GM12801 (cell line): ENCODE measurements around the gene SLC6A2.

Experiments
- CTCF ChIP-seq: IDR thresholded peaks from one replicate; pipeline ENCODE4 v1.5.1; 2011; ENCODE audit warnings: control low read depth; ENCODE audit not compliant: insufficient read length; ENCODE audit errors: extremely low read depth

The SLC6A2 gene

DNA sequence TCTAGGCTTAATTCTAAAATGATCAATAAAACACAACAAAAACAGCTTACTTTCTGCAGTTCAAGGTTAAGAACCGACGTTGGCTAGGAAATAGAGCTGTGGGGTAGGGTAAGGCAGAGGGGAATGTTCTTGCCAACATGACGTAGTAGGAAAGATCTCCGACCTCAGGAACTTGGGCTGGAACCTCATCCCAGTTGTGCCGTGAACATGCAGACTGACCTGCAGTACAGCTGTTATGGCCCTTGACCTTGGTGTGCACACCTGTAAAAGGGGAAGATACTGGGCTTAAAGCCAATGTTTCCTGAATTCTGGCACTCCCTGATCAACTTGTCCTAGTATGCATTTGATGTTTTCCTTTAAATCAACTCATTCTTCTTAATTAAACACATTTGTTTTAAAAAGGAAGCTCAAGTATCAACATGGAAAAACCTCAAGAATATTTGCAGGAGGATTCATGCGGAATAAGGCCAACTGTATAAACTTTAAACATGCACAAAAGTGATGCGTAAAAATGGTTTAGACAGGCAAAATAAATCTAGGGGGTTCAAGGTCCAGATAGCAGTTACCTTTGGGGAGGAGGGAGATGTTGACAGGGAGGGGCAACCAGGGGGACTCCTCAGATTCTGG lies 14.2 kb upstream of the SLC6A2 start:
- TF ChIP-seq CTCF, result no peak

GRCh38 chr16:55642611-55643010 lies 13.2 kb upstream of the SLC6A2 start:
- TF ChIP-seq CTCF, result no peak

- no peak for TF ChIP-seq CTCF
These were observed 12.4 kb upstream of the SLC6A2 start for GRCh38 chr16:55643161-55643970.

- TF ChIP-seq CTCF, result no peak
These were observed 9.8 kb upstream of the SLC6A2 start for GRCh38 chr16:55645986-55646385.

DNA sequence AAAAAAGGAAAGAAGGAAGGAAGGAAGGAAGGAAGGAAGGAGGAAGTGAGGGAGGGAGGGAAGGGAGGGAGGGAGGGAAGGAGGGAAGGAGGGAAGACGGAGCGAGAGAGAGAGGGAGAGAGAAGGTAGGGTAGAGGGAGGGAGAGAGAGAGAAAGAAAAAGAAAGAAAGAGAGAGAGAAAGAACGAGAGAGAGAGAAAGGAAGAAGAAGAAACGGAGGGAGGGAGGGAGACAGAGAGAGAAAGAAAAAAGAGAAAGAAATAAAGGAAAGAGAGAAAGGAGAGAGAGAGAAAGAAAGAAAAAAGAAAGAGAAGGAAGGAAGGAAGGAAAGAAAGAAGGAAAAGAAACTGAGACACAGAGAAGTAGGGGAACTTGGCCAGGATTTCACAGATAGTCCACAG lies 8.4 kb upstream of the SLC6A2 start:
- no peak for TF ChIP-seq CTCF

- no peak for TF ChIP-seq CTCF
These were observed 8.0 kb upstream of the SLC6A2 start for GRCh38 chr16:55647798-55648197.

DNA sequence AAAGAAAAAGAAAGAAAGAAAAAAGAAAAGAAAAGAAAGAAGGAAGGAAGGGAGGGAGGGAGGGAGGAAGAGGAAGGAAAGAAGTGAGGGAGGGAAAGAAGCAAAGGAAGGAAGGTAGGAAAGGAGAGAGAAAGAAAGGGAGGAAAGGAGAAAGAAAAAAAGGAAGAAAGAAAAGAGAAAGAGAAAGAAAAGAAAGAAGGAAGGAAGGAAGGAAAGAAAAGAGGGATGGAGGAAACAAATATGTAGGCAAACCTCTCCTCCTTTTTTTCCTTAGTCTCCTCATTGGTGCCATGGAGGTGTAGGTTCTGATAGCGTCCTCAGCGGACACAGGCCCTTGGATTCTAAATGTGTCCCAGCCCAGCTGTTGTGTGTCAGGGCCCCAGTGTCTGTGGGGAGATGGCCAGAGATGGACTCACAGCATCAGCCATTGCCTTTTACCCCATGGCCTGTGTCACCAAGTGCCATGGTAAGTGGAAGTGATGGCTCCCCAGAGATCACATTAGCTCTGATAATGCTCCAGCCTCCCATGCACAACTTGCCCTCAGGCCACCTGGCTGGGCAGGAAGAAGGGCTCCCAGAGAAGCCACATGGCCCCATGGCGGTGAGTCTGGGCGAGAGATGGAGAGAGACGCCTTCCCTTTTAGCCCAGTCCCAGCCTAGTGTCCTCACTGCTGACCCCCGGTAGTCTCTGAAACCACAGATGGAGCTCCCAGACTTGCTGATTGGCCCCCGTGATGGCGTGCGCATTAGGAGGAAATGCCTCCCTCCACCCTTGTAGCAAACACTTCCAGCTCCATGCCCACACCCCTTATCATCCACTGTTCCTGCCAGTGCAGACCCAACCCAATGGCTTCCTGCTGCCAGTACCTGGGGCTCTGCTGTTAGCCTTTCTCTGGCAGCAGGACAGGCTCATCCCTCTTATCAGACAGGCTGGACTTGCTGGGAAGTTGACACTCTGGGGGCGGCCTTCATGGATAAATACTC lies 3.7 kb upstream of the SLC6A2 start:
- no peak for TF ChIP-seq CTCF
